Measurements from ENCODE around the gene RAB9B.

The RAB9B gene

GRCh38 chrX:103811858-103812257 lies 20.2 kb downstream of the RAB9B start:
- no peak for DNase-seq

- no peak for DNase-seq
Measured at GRCh38 chrX:103806862-103807474, 25.1 kb downstream of the RAB9B start.

- no peak for DNase-seq
Measured at GRCh38 chrX:103805860-103806259, 26.2 kb downstream of the RAB9B start.

DNA sequence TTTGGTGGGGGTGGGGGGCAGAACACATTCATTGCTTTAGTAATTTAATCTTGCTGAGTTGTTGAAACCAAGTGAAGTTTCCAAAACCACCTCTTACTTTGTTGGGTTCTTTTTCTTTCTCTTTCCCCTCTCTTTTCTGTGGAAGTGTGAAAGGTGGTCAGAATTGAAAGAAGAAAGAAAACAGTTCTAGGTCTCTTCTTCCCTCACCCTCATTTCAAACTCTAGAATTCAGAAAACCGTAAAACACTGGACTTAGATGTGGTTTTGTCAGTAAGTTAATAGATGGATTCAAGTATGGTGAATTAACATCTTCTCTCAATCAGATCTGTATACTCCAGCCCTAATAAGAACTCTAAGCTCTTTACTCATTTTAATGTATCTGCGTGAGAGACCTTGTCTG lies 31.7 kb downstream of the RAB9B start:
- DNase-seq = no peak

DNA sequence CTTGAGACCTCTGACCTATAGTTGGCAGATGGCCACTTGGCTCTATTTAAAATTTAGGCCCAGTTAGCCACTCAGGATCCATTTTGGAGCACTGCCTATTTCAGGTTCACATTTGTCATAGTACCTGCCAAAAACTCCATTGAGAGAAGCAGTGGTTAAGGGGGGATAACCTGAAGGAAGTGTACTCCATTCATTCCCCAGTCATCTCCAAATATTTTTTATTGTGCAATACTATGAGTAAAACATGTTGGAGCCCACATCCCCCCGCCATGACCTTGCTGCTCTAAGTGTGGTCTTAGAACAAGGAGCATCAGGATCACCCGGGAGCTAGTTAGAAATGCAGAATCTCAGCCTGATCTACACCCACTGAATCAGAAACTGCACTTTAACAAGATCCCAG lies 34.4 kb downstream of the RAB9B start:
- DNase-seq = no peak

- peak in 1 of 56 donors; percentile 44 for DNase-seq
Measured at GRCh38 chrX:103794119-103794518, 37.9 kb downstream of the RAB9B start.

- DNase-seq = peak in 5 of 56 donors; percentile 1 to 44 (median 9)
Measured at GRCh38 chrX:103793545-103793940, 38.5 kb downstream of the RAB9B start.

DNA sequence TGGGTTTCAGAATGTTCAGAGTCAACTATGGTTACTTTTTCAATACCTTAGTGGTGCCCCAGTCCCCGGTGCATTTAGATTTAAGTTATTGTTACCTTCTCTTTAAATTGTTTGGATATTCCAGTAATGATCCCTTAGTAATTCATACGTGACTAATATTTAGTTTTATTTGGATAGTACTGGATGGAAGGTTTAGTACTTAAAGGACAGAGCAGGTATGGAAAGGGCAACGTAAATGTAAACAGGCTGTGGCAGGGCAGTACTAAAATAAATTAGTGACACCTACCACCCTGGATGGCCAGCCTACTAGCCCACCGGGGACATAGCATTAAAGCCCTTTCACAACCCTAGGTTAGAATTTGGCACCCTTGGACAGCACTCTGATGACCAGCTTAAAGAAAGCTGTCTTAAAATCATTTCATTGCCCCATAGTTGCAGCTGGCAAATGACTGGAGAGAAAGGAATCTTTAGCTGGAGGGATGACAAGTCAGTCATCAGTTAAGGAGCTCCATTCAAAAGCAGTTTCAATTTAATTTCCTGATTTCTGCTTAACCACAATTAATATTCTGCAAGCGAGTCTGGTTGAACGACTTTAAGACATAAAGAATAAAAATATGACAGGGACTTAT lies 39.0 kb downstream of the RAB9B start:
- DNase-seq = no peak

- DNase-seq = no peak
Measured at GRCh38 chrX:103791826-103792485, 40.1 kb downstream of the RAB9B start.

DNA sequence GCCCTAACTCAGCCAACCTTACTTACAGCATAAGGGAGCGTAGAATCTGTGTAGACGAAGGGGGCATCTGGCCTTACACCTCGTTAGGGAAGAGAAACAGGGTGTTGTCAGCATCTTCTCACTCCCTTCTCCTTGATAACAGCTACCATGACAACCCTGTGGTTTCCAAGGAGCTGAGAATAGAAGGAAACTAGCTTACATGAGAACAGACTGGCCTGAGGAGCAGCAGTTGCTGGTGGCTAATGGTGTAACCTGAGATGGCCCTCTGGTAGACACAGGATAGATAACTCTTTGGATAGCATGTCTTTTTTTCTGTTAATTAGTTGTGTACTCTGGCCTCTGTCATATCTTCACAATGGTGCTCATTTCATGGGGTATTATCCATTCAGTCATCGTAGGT lies 40.8 kb downstream of the RAB9B start:
- peak in 1 of 56 donors; percentile 7 for DNase-seq

GRCh38 chrX:103789004-103789403 lies 43.1 kb downstream of the RAB9B start:
- DNase-seq = no peak

GRCh38 chrX:103783971-103784370 lies 48.1 kb downstream of the RAB9B start:
- peak in 6 of 56 donors; percentile 1 to 22 (median 6) for DNase-seq

DNA sequence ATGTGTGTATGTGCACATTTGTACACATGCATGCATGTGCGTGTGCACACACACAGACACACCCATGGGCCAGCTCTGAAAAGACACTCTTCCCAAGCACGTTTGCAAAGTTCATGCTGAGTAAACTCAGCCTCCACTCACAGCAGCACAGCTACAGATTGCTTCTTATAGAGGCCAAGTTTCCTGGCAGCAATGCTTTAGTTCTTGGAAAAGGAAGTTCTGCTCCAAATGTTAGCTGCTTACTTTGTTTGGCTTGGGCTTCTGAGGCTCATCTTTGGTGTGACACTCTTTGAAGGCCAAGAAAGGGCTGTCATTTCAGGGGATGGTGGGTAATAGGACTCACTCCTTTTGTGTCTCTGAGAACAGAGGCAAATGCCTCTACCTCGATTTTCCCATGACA lies 48.9 kb downstream of the RAB9B start:
- DNase-seq = no peak

DNA sequence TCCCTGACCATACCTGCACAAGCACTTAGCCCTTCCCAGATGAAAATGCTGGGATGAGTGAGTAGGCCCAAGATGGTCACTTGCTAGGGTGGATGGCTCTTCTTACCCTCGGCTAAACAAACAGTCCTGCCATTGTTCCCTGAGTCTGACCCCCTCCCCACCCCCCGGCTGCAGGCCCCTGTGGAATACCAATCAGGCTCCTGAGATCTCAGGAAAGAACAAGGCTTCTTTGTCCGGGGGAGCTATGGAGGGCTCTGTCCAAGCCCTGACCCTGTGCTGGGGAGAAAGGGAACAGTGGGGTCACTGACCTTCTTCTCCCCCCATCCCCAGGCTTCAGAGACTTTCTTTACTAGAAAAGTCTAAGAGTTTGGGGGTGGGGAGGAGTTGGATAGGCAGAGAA lies 49.4 kb downstream of the RAB9B start:
- DNase-seq = peak in 50 of 56 donors; percentile 3 to 78 (median 38)

DNA sequence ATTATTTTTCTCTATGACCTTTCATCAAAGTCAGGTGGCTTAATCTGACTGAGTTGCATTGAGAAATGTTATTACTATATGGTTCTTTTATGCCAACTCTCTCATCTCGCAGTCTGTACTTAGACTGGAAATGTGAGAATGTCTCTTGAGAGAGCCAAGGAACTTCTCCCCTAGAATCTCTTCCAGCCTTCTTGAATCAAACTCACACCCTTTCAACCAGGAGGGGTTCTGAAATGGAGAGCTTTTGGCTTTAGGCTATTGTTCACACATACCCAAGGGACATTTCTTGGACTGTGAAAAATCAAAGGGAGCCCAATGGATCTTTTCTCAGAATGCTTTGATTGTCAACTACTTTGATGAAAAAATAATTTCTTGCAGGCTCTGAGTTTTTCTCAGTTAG lies 50.4 kb downstream of the RAB9B start:
- no peak for DNase-seq

- DNase-seq = peak in 12 of 56 donors; percentile 22 to 60 (median 39)
Measured at GRCh38 chrX:103781062-103781402, 51.0 kb downstream of the RAB9B start.

- DNase-seq = peak in 55 of 56 donors; percentile 1 to 85 (median 52)
Measured at GRCh38 chrX:103780336-103781061, 51.6 kb downstream of the RAB9B start.

- peak in 39 of 56 donors; percentile 0 to 72 (median 17) for DNase-seq
Measured at GRCh38 chrX:103779141-103779789, 52.8 kb downstream of the RAB9B start.

DNA sequence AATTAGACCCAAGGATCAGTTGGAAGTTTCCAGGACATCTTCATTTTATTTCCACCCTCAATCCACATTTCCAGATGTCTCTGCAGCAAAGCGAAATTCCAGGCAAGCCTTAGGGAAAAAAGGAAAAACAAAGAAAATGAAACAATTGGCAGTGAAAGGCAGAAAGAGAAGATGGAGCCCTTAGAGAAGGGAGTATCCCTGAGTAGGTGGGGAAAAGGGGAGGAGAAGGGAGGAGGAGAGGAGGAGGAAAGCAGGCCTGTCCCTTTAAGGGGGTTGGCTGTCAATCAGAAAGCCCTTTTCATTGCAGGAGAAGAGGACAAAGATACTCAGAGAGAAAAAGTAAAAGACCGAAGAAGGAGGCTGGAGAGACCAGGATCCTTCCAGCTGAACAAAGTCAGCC lies 55.5 kb downstream of the RAB9B start, which contains the start of gene PLP1:
PLP1 (plus strand) TSS at position 295 of the 400 bp plus-strand sequence. CDS start 156 bp downstream, outside the sequence.
- peak in 22 of 56 donors; percentile 1 to 64 (median 31) for DNase-seq

DNA sequence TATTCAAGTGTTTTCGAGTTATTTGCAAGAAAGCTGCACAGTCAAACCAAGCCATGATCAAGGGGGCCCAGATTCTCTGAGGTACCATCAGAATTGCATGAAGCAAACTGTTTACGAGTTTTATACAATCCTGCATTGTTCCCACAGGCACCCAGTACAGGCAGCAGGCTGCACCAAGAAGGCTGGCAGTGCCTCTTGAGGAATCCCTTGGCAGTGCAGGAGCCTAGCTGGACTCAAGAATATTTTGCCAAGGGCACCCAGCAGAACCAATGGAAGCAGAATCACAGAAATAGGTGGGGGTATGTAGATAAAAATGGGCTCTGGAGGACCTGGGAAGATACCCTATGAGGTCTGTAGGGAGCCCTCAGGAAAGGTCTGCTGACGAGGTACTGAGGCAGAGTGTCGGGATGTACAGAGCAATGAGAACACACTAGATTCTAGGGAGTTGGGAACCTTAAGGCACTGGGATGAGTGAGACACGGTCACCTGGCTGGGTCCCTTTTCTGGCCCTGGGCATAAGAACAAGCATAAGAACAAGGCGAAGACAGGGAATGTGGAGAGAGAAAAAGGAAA lies 57.9 kb downstream of the RAB9B start:
- DNase-seq = peak in 53 of 56 donors; percentile 1 to 86 (median 37)

DNA sequence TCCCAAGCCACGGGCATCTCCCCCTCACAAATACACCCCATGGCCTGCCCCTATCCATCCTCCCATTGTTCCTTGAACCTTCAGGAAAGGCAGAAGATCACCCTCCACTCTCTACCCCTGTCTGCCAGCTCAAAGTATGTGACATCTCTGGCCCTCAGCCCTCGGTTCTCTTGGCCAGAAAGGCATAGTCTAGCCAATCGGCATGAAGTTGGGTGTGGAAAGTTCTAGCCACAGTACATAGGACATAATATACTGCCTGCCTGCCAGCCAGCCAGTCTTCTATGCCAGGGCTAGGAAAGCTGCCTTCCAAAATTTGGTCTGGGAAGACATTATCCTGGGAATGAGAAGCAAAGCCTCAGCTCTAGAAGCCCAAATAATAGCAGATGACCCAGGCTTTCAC lies 58.6 kb downstream of the RAB9B start:
- DNase-seq = peak in 36 of 56 donors; percentile 0 to 70 (median 16)

Data from amygdala (tissue), 56 donors.